K562 (cell line): ENCODE results near the gene BNIP5. TPM values are rescaled to one million over a fixed set of nuclear protein-coding genes. Genes with fewer than 3 reads are reported as not detected.

Source experiments
- ARID4B ChIP-seq: sonication (generic); formaldehyde crosslinking; IDR thresholded peaks from 2 replicates; pipeline ENCODE4 v1.8.0; 2022; ENCODE audit warnings: mild to moderate bottlenecking, missing genetic modification reagents
- ATF1 ChIP-seq, 2 experiments: fragments of 450-650 bp in 1 of 2; IDR thresholded peaks; 2 replicates each; pipeline ENCODE4 v1.6.1; 2016; ENCODE audit warnings: missing compliant biosample characterization in 1 of 2, missing genetic modification characterization in 1 of 2
- EGR1 ChIP-seq: fragments of 450-650 bp; conservative IDR thresholded peaks from 2 replicates; pipeline ENCODE4 v1.6.1; 2017; ENCODE audit warnings: mild to moderate bottlenecking
- FOXM1 ChIP-seq, 2 experiments: fragments of 450-650 bp in 1 of 2; sonication (generic) in 1 of 2; formaldehyde crosslinking in 1 of 2; IDR thresholded peaks; 2 replicates each; pipeline versions ENCODE4 v1.6.1 to v1.9.0; 2017 to 2022; ENCODE audit warnings: low read depth in 2 of 2, mild to moderate bottlenecking in 2 of 2, missing genetic modification reagents in 1 of 2, moderate library complexity in 1 of 2
- GTF2A2 ChIP-seq: IDR thresholded peaks from 2 replicates; pipeline ENCODE4 v1.6.1; 2016; ENCODE audit warnings: mild to moderate bottlenecking, missing genetic modification characterization, missing compliant biosample characterization
- HDAC8 ChIP-seq: fragments of 450-650 bp; IDR thresholded peaks from 2 replicates; pipeline ENCODE4 v1.6.1; 2016; ENCODE audit warnings: mild to moderate bottlenecking, missing genetic modification characterization, moderate library complexity, missing compliant biosample characterization
- MEIS2 ChIP-seq: fragments of 450-650 bp; IDR thresholded peaks from 2 replicates; pipeline ENCODE4 v1.6.1; 2014; ENCODE audit warnings: mild to moderate bottlenecking; ENCODE audit not compliant: partially characterized antibody
- SP2 ChIP-seq: IDR thresholded peaks from 2 replicates; pipeline ENCODE4 v1.6.1; 2011; ENCODE audit warnings: mild to moderate bottlenecking, low read depth, low read length, moderate library complexity; ENCODE audit not compliant: poor library complexity, severe bottlenecking; ENCODE audit errors: extremely low read depth
- TAF1 ChIP-seq: IDR thresholded peaks from 2 replicates; pipeline ENCODE4 v1.6.1; 2011; ENCODE audit warnings: mild to moderate bottlenecking, low read length, moderate library complexity; ENCODE audit not compliant: insufficient read depth, control insufficient read depth, severe bottlenecking; ENCODE audit errors: extremely low read depth
- ZBTB17 ChIP-seq: fragments of 450-650 bp; formaldehyde crosslinking; IDR thresholded peaks from 2 replicates; pipeline ENCODE4 v1.4.0; 2020; ENCODE audit warnings: mild to moderate bottlenecking
- ZBTB8A ChIP-seq: fragments of 450-650 bp; IDR thresholded peaks from 2 replicates; pipeline ENCODE4 v1.6.1; 2018; ENCODE audit warnings: mild to moderate bottlenecking, moderate library complexity; ENCODE audit not compliant: partially characterized antibody
- ZNF124 ChIP-seq: sonication (generic); formaldehyde crosslinking; IDR thresholded peaks from 2 replicates; pipeline ENCODE4 v1.8.1; 2022; ENCODE audit warnings: missing genetic modification reagents
- ZNF584 ChIP-seq: fragments of 200-800 bp; sonication (Bioruptor generic); IDR thresholded peaks from 2 replicates; pipeline ENCODE4 v1.6.1; 2016; ENCODE audit warnings: low read depth, mild to moderate bottlenecking, missing genetic modification characterization, missing compliant biosample characterization
- ZSCAN32 ChIP-seq: fragments of 450-650 bp; formaldehyde crosslinking; IDR thresholded peaks from 2 replicates; pipeline ENCODE4 v1.4.0; 2020; ENCODE audit warnings: mild to moderate bottlenecking, moderate library complexity
- polyA plus RNA-seq, 8 experiments: library from polyadenylated mRNA; depleted of rRNA in 4 of 8; stranded (reverse) in 5 of 8; unstranded in 3 of 8; fragments of >200 nt; fragmentation: Nextera tagmentation in 2 of 8; fragmentation: Illumina TruSeq in 1 of 8; extraction: Ambion mirVana in 2 of 8; extraction: Trizol in 1 of 8; gene quantifications; 2 replicates each; pipeline versions ENCODE4 v1.2.1 to v1.2.3, GENCODE V29; 2011 to 2014; ENCODE audit warnings: inconsistent platforms in 1 of 8, missing spikeins in 1 of 8
- total RNA-seq, 7 experiments: library from RNA; depleted of rRNA in 6 of 7; stranded (reverse); fragments of >200 nt in 6 of 7; fragmentation: Illumina TruSeq in 2 of 7; extraction: Trizol in 2 of 7; gene quantifications; 2 replicates each; pipeline versions ENCODE4 v1.2.1 to v1.2.3, GENCODE V29; 2011 to 2021; ENCODE audit warnings: low replicate concordance in 1 of 7
- TF ChIP-seq, protein P1 (sequence below): sonication (generic); formaldehyde crosslinking; IDR thresholded peaks from 2 replicates; pipeline ENCODE4 v1.8.0; 2022; ENCODE audit warnings: missing genetic modification reagents, mild to moderate bottlenecking, moderate library complexity, borderline replicate concordance
- TF ChIP-seq, protein P2 (sequence below), 2 experiments: fragments of 150-350 bp in 1 of 2; IDR thresholded peaks; 2 replicates each; pipeline ENCODE4 v1.6.1; 2012 to 2016; ENCODE audit warnings: low read depth in 2 of 2, low read length in 2 of 2, mild to moderate bottlenecking in 1 of 2, moderate library complexity in 1 of 2

The BNIP5 gene
- total and polyA plus RNA-seq, 9 of the 15 experiments (the other 6 are each of a cell fraction or from before 2014, with no cell fraction given) = not detected

DNA sequence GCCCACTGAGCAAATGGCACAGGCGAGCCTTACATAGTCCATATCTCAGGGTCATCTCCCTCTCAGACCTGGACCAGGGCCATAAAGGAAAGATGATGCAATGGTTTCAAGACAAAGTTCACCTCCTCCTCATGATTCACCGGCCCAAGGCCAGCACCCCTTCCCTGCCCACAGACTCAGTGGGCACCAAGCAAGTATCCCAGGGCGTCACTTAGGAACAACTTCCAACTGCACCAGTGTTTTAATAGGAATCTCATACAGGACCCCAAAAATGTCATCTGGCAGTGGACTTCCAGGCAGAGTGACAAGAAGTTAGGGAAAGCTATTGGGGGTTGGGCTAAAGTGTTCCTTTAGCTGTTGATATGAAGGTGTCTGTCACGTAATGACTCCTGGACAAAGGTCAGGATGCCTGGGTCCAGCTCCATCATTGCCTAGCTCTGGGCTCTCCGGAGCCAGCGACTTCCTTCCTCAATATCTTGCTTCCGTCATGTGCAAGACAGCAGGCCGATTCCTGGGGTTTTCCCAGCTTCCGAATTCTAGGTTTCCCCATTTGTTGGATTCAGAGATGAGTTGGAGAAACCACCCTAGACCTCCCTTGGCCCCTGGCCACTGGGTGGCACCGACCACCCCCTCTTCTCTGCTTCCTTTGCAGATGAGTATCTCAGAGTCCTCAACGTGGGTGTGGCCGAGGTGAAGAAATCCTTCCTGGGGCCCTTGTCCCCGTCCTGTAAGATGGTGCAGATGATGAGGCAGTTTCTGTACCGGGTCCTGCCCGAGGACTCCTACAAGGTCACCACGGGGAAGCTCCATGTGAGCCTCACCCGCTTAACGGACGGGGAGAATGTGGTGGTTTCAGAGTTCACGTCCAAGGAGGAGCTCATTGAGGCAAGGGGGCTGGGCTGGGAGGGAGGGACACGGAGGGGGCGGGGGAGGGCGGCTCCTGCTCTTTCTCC is 45.7 kb downstream of the BNIP5 start (continued):
- TF ChIP-seq, protein P1, sequence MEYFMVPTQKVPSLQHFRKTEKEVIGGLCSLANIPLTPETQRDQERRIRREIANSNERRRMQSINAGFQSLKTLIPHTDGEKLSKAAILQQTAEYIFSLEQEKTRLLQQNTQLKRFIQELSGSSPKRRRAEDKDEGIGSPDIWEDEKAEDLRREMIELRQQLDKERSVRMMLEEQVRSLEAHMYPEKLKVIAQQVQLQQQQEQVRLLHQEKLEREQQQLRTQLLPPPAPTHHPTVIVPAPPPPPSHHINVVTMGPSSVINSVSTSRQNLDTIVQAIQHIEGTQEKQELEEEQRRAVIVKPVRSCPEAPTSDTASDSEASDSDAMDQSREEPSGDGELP = no peak
- TF ChIP-seq HDAC8 (tag) (0 out of 2 replicates have a peak, but pooled peaks have one; percentile 32), EGR1 (peak; percentile 43; the same call in 1 of the 2 replicates), ATF1 (CRISPR knock-in tag; IDR thresholded peaks at IDR 0.05) (no peak), ATF1 (tag; IDR thresholded peaks at IDR 0.05) (peak; percentile 20; the same call in 1 of the 2 replicates), TAF1 (no peak), SP2 (no peak), ZNF584 (peak; percentile 49), ARID4B (CRISPR knock-in tag) (no peak), ZNF124 (no peak), FOXM1 (IDR thresholded peaks at IDR 0.05; ENCODE audit: low read depth) (no peak), FOXM1 (CRISPR knock-in tag; IDR thresholded peaks at IDR 0.05; ENCODE audit: low read depth) (no peak), ZBTB8A (no peak), GTF2A2 (tag) (0 out of 2 replicates have a peak, but pooled peaks have one; percentile 26), ZBTB17 (CRISPR knock-in tag) (no peak), MEIS2 (no peak), ZSCAN32 (peak; percentile 96)
- TF ChIP-seq, protein P2, sequence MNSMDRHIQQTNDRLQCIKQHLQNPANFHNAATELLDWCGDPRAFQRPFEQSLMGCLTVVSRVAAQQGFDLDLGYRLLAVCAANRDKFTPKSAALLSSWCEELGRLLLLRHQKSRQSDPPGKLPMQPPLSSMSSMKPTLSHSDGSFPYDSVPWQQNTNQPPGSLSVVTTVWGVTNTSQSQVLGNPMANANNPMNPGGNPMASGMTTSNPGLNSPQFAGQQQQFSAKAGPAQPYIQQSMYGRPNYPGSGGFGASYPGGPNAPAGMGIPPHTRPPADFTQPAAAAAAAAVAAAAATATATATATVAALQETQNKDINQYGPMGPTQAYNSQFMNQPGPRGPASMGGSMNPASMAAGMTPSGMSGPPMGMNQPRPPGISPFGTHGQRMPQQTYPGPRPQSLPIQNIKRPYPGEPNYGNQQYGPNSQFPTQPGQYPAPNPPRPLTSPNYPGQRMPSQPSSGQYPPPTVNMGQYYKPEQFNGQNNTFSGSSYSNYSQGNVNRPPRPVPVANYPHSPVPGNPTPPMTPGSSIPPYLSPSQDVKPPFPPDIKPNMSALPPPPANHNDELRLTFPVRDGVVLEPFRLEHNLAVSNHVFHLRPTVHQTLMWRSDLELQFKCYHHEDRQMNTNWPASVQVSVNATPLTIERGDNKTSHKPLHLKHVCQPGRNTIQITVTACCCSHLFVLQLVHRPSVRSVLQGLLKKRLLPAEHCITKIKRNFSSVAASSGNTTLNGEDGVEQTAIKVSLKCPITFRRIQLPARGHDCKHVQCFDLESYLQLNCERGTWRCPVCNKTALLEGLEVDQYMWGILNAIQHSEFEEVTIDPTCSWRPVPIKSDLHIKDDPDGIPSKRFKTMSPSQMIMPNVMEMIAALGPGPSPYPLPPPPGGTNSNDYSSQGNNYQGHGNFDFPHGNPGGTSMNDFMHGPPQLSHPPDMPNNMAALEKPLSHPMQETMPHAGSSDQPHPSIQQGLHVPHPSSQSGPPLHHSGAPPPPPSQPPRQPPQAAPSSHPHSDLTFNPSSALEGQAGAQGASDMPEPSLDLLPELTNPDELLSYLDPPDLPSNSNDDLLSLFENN (IDR thresholded peaks at IDR 0.05; ENCODE audit: low read depth in 2 of 2, low read length in 2 of 2) = no peak
